HCT116 (cell line): ENCODE measurements around the gene MYCBP2. TPM values are rescaled to one million over a fixed set of nuclear protein-coding genes. Genes with fewer than 3 reads are reported as not detected.

Source experiments
- ATAC-seq: fragments of 200-7000 bp; cut with Tn5 transposase; 2 replicates; pipeline ENCODE4 v1.9.1; 2020; ENCODE audit warnings: mild to moderate bottlenecking, moderate library complexity
- BruUV-seq: library from RNA; stranded (reverse); fragments of 400-500 nt; replicated peaks from 2 replicates; lab custom pipeline; 2021; lab: Mats Ljungman, UMichigan
- CTCF ChIA-PET: fragments of 300-600 bp; sonication (Branson Sonifier 250); formaldehyde crosslinking; loops from one replicate; lab custom pipeline; 2021; ENCODE audit warnings: antibody characterized with exemption; lab: Charles Lee
- POLR2A ChIA-PET: fragments of 300-600, 350-600 bp; sonication (Branson Sonifier 250); formaldehyde crosslinking; loops from one replicate; lab custom pipeline; 2021; ENCODE audit warnings: antibody characterized with exemption; lab: Charles Lee
- RAD21 ChIA-PET, 2 experiments: fragments of 300-600 bp; sonication (Branson Sonifier 250); formaldehyde crosslinking; loops; one replicate each; lab custom pipeline; 2023; ENCODE audit warnings: low total read pairs in 2 of 2; ENCODE audit not compliant: uncharacterized antibody in 2 of 2, unreplicated experiment in 2 of 2, low non-redundant PET in 1 of 2; lab: Charles Lee
- DNase-seq: peaks from one replicate; pipeline ENCODE4 v3.0.0-alpha.2; 2010; ENCODE audit warnings: low read depth, low spot score
- H2AFZ ChIP-seq: fragments of 200-600 bp; shearing (Covaris generic), sonication (generic); 2 replicates; pipeline ENCODE4 v1.6.1; 2017; ENCODE audit warnings: low read depth, mixed run types, mixed read lengths, antibody characterized with exemption, low read length; ENCODE audit not compliant: poor library complexity, severe bottlenecking
- H3K27ac ChIP-seq: 2 replicates; pipeline ENCODE4 v1.5.1; 2012; ENCODE audit warnings: low read depth, low read length
- H3K27me3 ChIP-seq: fragments of 200-600 bp; sonication (generic); 2 replicates; pipeline ENCODE4 v1.6.1; 2016; ENCODE audit warnings: mixed run types, low read length, mixed read lengths; ENCODE audit not compliant: insufficient read depth
- H3K36me3 ChIP-seq, 2 experiments: fragments of 200-500 bp in 1 of 2; fragments of 200-600 bp in 1 of 2; sonication (Bioruptor generic) in 1 of 2; sonication (generic) in 1 of 2; 2 replicates each; pipeline versions ENCODE4 v1.5.1 to v1.6.1; 2014 to 2016; ENCODE audit warnings: low read length in 2 of 2, inconsistent platforms in 1 of 2, mixed read lengths in 1 of 2, mixed run types in 1 of 2; ENCODE audit not compliant: insufficient read depth in 2 of 2, control insufficient read depth in 1 of 2
- H3K4me1 ChIP-seq, 2 experiments: fragments of 200-600 bp in 1 of 2; sonication (generic) in 1 of 2; 2 replicates each; pipeline versions ENCODE4 v1.5.1 to v1.6.1; 2012 to 2017; ENCODE audit warnings: low read length in 2 of 2, inconsistent platforms in 1 of 2, mild to moderate bottlenecking in 1 of 2, mixed read lengths in 1 of 2, mixed run types in 1 of 2, moderate library complexity in 1 of 2; ENCODE audit not compliant: insufficient read depth in 2 of 2, control insufficient read depth in 1 of 2
- H3K4me2 ChIP-seq: fragments of 200-600 bp; sonication (generic); 2 replicates; pipeline ENCODE4 v1.6.1; 2017; ENCODE audit warnings: mixed run types, low read length, mixed read lengths
- H3K4me3 ChIP-seq, 2 experiments: fragments of 200-600 bp in 1 of 2; sonication (generic) in 1 of 2; replicated peaks in 1 of 2; 2 replicates each; pipeline ENCODE4 v1.5.1; 2011 to 2016; ENCODE audit warnings: low read length in 2 of 2, control low read depth in 1 of 2, low read depth in 1 of 2, mild to moderate bottlenecking in 1 of 2, mixed read lengths in 1 of 2, mixed run types in 1 of 2
- H3K79me2 ChIP-seq: fragments of 200-600 bp; sonication (generic); 2 replicates; pipeline ENCODE4 v1.6.1; 2017; ENCODE audit warnings: mild to moderate bottlenecking, mixed run types, low read length, moderate library complexity, mixed read lengths; ENCODE audit not compliant: insufficient read depth
- H3K9ac ChIP-seq: fragments of 200-600 bp; sonication (generic); 2 replicates; pipeline ENCODE4 v1.6.1; 2016; ENCODE audit warnings: low read length, mixed read lengths
- H3K9me2 ChIP-seq: fragments of 200-600 bp; sonication (generic), shearing (Covaris generic); 2 replicates; pipeline ENCODE4 v1.6.1; 2017; ENCODE audit warnings: mixed run types, mild to moderate bottlenecking, moderate library complexity; ENCODE audit not compliant: insufficient read depth
- H3K9me3 ChIP-seq, 2 experiments: fragments of 200-500 bp in 1 of 2; fragments of 200-600 bp in 1 of 2; sonication (Bioruptor generic) in 1 of 2; sonication (generic) in 1 of 2; 2 replicates each; pipeline ENCODE4 v1.6.1; 2014 to 2017; ENCODE audit warnings: low read length in 2 of 2, mixed read lengths in 2 of 2, inconsistent platforms in 1 of 2, low read depth in 1 of 2, mild to moderate bottlenecking in 1 of 2, mixed run types in 1 of 2, moderate library complexity in 1 of 2; ENCODE audit not compliant: control insufficient read depth in 1 of 2, insufficient read depth in 1 of 2
- H4K20me1 ChIP-seq: fragments of 200-600 bp; sonication (generic), shearing (Covaris generic); 2 replicates; pipeline ENCODE4 v1.6.1; 2017; ENCODE audit warnings: mixed run types, mild to moderate bottlenecking, moderate library complexity; ENCODE audit not compliant: insufficient read depth
- CBX3 ChIP-seq: IDR thresholded peaks from 2 replicates; pipeline ENCODE4 v1.6.1; 2012; ENCODE audit warnings: low read depth
- CTCF ChIP-seq, 3 experiments: fragments of 200-600 bp in 1 of 3; sonication (generic) in 1 of 3; IDR thresholded peaks in 2 of 3; conservative IDR thresholded peaks in 1 of 3; 2 replicates each; pipeline ENCODE4 v1.5.1; 2012 to 2017; ENCODE audit warnings: low read depth in 2 of 3, low read length in 2 of 3, antibody characterized with exemption in 1 of 3, borderline replicate concordance in 1 of 3, control low read depth in 1 of 3, mild to moderate bottlenecking in 1 of 3, mixed read lengths in 1 of 3, mixed run types in 1 of 3, moderate library complexity in 1 of 3; ENCODE audit not compliant: insufficient read depth in 1 of 3
- ELF1 ChIP-seq: IDR thresholded peaks from 2 replicates; pipeline ENCODE4 v1.6.1; 2012; ENCODE audit warnings: low read depth, borderline replicate concordance
- EZH2 ChIP-seq: fragments of 200-600 bp; sonication (generic); IDR thresholded peaks from 2 replicates; pipeline ENCODE4 v1.6.1; 2017; ENCODE audit warnings: antibody characterized with exemption, mixed run types
- EZH2phosphoT487 ChIP-seq: fragments of 200-600 bp; IDR thresholded peaks from 2 replicates; pipeline ENCODE4 v1.6.1; 2018; ENCODE audit warnings: antibody characterized with exemption, borderline replicate concordance
- FOSL1 ChIP-seq: IDR thresholded peaks from 2 replicates; pipeline ENCODE4 v1.6.1; 2012; ENCODE audit warnings: low read depth
- JUND ChIP-seq: IDR thresholded peaks from 2 replicates; pipeline ENCODE4 v1.6.1; 2012
- POLR2A ChIP-seq: IDR thresholded peaks from 2 replicates; pipeline ENCODE4 v1.7.0; 2011; ENCODE audit warnings: borderline replicate concordance; ENCODE audit not compliant: insufficient read depth, insufficient read length; ENCODE audit errors: extremely low read depth
- REST ChIP-seq: IDR thresholded peaks from 2 replicates; pipeline ENCODE4 v1.6.1; 2012; ENCODE audit warnings: low read depth
- SIN3A ChIP-seq: IDR thresholded peaks from 2 replicates; pipeline ENCODE4 v1.6.1; 2012; ENCODE audit warnings: low read depth
- SP1 ChIP-seq: IDR thresholded peaks from 2 replicates; pipeline ENCODE4 v1.6.1; 2012; ENCODE audit warnings: low read depth
- SRF ChIP-seq: IDR thresholded peaks from 2 replicates; pipeline ENCODE4 v1.6.1; 2012; ENCODE audit warnings: low read depth
- TCF7L2 ChIP-seq: IDR thresholded peaks from 2 replicates; pipeline ENCODE4 v1.7.0; 2011; ENCODE audit warnings: borderline replicate concordance, inconsistent platforms; ENCODE audit not compliant: insufficient read depth, insufficient read length; ENCODE audit errors: extremely low read depth
- YY1 ChIP-seq: IDR thresholded peaks from 2 replicates; pipeline ENCODE4 v1.6.1; 2011; ENCODE audit warnings: low read length, low read depth, moderate library complexity, mild to moderate bottlenecking; ENCODE audit not compliant: insufficient replicate concordance; ENCODE audit errors: extremely low read depth
- ZFX ChIP-seq: fragments of 450-650 bp; IDR thresholded peaks from 2 replicates; pipeline ENCODE4 v1.6.1; 2017
- ZNF274 ChIP-seq: fragments of 200-500 bp; sonication (Bioruptor generic); IDR thresholded peaks from 2 replicates; pipeline ENCODE4 v1.6.1; 2014; ENCODE audit warnings: mild to moderate bottlenecking, low read depth, low read length, inconsistent platforms
- intact Hi-C: fragments of 100-400 bp; cut with micrococcal nuclease; formaldehyde crosslinking; loops from 2 replicates; pipeline ENCODE4 v1.10.0; 2022
- total RNA-seq: library from RNA; stranded (reverse); gene quantifications from one replicate; pipeline ENCODE4 v1.2.1, GENCODE V29; 2021; ENCODE audit not compliant: unreplicated experiment
- TF ChIP-seq, protein P1 (sequence below): IDR thresholded peaks from 2 replicates; pipeline ENCODE4 v1.6.1; 2012
- TF ChIP-seq, protein P2 (sequence below): IDR thresholded peaks from 2 replicates; pipeline ENCODE4 v1.6.1; 2011; ENCODE audit warnings: mild to moderate bottlenecking, low read length, moderate library complexity; ENCODE audit not compliant: insufficient replicate concordance; ENCODE audit errors: extremely low read depth

The MYCBP2 gene
- total RNA-seq, 1 experiment from 2014 or later = 48.5 TPM

DNA sequence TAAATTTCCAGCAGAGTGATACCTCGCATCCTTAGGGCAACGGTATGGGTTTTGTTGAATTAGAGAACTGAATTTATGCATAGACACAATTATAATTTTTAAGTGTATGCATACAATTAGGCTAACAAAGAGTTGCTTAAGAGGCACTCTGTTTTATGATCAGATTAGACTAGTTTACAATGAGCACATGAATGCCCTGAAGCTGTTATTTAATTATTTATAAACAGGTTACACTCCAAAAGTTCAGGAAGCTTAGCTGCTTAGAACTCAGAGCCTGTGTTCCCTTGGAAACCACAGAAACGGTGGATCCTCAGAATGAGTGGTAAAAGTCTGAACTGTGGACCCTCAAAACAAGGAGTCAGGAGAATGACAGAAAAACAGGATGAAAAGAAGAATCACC is 227.5 kb downstream of the MYCBP2 start:
- no peak overlapping the region for H3K27ac ChIP-seq
- H3K4me1 ChIP-seq = no peaks in the 10 kb centered on the region
- H3K27me3 ChIP-seq = no peaks in the 10 kb centered on the region
- DNase-seq (no peak), ATAC-seq (no peak)
- POLR2A ChIA-PET = no interaction called here
- H3K4me2 ChIP-seq = no peak overlapping the region
- RAD21 ChIA-PET = no interaction called here
- no peak overlapping the region for H3K4me3 ChIP-seq
- intact Hi-C loops = no loop called here
- H3K9me3 ChIP-seq = no peaks in the 10 kb centered on the region
- H4K20me1 ChIP-seq = no peaks in the 10 kb centered on the region
- no peak overlapping the region for H3K9ac ChIP-seq
- CTCF ChIA-PET = no interaction called here
- H3K79me2 ChIP-seq = no peaks in the 10 kb centered on the region
- BruUV-seq = no TSS peak
- H3K36me3 ChIP-seq = peaks cover 5 to 13% of the 10 kb centered on the region in 2 experiments; a peak in 3 of 4 replicates
- no peak overlapping the region for H2AFZ ChIP-seq
- TF ChIP-seq, protein P1, sequence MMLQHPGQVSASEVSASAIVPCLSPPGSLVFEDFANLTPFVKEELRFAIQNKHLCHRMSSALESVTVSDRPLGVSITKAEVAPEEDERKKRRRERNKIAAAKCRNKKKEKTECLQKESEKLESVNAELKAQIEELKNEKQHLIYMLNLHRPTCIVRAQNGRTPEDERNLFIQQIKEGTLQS = no peak
- TF ChIP-seq TCF7L2 (no peak), CBX3 (no peak), SIN3A (no peak), JUND (no peak), ZNF274 (no peak), ZFX (no peak), POLR2A (no peak), EZH2 (no peak), YY1 (no peak), SP1 (no peak), CTCF (IDR thresholded peaks at IDR 0.05 in 2 of 3, conservative IDR thresholded peaks at IDR 0.05 in 1 of 3; ENCODE audit: borderline replicate concordance in 1 of 3, insufficient read depth in 1 of 3, low read depth in 2 of 3, low read length in 2 of 3) (no peak), SRF (no peak), ELF1 (no peak), FOSL1 (no peak), REST (no peak), EZH2phosphoT487 (no peak)
- TF ChIP-seq, protein P2, sequence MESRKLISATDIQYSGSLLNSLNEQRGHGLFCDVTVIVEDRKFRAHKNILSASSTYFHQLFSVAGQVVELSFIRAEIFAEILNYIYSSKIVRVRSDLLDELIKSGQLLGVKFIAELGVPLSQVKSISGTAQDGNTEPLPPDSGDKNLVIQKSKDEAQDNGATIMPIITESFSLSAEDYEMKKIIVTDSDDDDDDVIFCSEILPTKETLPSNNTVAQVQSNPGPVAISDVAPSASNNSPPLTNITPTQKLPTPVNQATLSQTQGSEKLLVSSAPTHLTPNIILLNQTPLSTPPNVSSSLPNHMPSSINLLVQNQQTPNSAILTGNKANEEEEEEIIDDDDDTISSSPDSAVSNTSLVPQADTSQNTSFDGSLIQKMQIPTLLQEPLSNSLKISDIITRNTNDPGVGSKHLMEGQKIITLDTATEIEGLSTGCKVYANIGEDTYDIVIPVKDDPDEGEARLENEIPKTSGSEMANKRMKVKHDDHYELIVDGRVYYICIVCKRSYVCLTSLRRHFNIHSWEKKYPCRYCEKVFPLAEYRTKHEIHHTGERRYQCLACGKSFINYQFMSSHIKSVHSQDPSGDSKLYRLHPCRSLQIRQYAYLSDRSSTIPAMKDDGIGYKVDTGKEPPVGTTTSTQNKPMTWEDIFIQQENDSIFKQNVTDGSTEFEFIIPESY = no peak
- no peaks in the 10 kb centered on the region for H3K9me2 ChIP-seq
